Fibroblast of peridontal ligament (primary cell): ENCODE measurements around the gene CYP2B6.
"Not testable (repeated sequence)": the region's sequence is repeated elsewhere in the genome, so short reads cannot be mapped to it uniquely, and the experiment has no call there.

Experiments used
- DNase-seq: peaks from one replicate; pipeline ENCODE4 v3.0.0-alpha.2; 2010; ENCODE audit errors: extremely low read depth

The CYP2B6 gene

DNA sequence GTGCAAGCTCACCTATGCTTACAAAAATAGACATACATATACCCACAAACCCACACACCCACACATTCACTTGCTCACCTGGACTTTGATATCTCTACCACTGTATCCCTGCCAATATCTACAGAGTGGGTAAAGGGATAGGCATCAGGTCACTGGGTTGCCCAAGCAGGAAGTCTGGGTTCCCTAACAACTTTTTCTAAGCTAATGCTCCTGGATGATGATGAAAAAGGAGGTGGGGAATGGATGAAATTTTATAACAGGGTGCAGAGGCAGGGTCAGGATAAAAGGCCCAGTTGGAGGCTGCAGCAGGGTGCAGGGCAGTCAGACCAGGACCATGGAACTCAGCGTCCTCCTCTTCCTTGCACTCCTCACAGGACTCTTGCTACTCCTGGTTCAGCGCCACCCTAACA lies at the start of gene CYP2B6:
TSS of gene CYP2B6 (plus strand) at position 311 of the 410 bp plus-strand sequence. CDS start at position 335, 24 bp downstream.
- DNase-seq = no peak

DNA sequence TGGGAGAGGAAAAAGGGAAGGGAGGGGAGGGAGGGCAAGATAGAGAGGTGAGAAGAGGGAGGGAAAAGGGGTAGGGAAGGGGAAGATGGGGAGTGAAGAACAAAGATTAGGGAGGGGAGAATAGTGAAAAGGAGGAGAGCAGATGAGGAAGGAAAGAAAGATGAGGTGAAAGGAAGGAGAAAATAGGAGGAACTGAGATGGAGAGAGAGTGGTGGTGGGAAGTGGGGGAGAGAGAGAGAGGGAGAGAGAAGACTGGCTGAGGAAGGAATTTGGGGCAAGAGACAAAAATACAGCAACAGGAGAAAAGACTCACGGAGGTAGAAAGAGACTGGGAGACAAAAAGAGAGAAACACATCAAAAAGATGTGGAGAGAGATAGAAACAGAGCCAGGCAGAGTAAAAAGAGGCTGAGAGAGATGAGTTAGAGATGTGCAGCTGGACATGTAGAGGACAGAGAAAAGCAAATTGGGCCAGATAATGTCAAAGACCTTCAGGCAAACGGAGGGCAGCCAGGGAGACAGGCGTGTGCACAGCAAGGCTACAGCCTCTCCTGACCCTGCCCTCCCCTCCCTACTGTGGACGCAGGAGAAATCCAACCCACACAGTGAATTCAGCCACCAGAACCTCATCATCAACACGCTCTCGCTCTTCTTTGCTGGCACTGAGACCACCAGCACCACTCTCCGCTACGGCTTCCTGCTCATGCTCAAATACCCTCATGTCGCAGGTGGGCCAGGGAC lies 49.4 kb upstream of the CYP2B6 start:
- no peak for DNase-seq

DNA sequence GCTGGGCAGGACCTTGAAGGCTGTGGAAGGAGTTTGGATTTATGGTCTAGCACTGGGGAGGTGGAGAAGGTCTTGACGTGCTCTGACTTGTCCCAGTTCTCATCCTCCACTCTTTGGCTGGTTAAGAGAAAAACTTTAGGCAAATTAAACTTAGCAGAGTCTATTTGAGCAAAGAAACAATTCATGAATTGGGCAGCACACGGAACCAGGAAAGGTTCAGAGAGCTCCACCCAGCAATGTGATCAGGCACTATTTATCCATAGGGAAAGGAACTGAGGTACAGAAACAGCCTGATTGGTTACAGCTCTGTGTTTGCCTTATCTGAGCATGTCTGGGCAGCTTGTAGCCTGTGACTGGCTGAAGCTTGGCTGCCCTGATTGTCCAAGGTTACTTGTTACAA lies 45.4 kb upstream of the CYP2B6 start:
- no peak for DNase-seq

DNA sequence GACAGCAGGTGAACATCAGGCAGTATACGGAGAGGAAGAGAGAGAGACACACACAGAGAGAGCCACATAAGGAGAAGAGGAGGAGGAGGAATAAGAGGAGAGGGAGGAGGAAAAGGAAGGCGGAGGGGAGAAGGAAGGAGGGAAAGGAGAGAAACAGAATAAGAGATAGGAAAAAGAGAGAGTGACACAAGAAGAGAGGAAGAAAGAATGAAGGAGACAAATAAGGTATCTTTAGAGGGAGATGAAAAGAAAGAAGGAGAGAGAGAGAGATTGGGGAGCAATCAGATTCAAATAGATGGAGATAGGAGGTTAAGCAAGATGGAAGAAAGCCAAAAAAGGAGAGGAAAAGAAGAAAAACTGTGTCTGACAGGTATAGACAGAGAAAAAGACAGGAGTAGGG lies 44.0 kb upstream of the CYP2B6 start:
- DNase-seq = no peak

DNA sequence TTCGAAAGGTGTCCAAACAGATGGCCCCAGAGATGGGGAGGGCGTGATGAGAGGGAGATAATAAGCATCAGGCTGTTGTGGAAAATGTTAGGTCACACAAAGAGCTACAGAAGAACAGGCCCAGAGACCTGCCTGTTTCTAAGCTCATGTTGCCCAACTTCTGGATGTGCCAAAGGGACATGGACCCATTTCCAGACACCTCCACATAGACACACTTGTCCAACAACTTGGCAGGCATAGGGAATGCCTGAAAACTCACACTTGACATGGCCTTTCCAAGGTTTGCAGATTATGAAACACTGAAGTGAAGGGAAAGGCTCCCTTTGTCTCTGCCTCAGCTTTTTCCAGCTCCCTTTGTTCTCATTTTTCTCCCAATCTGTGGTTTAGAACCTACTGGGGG lies 43.5 kb upstream of the CYP2B6 start:
- DNase-seq = no peak

DNA sequence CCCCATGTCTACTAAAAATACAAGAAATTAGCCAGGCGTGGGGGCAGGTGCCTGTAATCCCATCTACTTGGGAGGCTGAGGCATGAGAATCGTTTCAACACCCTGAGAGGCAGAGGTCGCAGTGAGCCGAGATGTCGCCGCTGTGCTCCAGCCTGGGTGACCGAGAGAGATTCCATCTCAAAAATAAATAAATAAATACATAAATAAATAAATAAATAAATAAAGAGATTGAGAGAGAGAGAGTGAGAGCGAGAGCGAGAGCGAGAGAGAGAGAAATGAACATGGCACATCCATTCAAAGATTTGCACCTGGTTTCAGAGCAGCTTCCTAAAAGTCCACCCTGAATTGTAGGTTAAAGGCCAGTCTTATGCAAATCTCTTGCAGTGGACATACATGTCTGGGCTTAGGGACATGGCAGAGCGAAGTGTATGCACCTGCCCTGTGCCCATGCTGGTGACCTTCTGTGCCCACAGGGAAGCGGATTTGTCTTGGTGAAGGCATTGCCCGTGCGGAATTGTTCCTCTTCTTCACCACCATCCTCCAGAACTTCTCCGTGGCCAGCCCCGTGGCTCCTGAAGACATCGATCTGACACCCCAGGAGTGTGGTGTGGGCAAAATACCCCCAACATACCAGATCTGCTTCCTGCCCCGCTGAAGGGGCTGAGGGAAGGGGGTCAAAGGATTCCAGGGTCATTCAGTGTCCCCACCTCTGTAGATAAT lies 42.3 kb upstream of the CYP2B6 start:
- DNase-seq = no peak

DNA sequence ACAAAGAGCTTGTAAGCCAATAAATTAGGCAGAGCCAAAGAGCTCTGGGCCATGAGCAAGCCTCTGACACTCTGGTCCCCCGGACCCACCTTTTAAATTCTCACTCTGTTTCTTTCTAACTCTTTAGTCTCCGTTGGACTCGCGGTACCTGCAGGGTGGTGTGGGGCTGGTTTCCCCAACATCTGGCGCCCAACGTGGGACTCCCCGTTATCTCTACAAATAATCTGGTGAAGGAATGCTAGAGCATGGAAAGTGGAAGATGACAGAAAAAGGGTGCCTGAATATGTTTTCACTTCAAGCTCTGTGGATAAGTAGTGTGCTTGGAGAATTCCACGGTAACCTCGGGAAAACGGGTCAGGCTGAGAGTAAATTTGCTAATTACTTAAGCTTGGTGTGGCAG lies 36.5 kb upstream of the CYP2B6 start:
- DNase-seq = no peak

DNA sequence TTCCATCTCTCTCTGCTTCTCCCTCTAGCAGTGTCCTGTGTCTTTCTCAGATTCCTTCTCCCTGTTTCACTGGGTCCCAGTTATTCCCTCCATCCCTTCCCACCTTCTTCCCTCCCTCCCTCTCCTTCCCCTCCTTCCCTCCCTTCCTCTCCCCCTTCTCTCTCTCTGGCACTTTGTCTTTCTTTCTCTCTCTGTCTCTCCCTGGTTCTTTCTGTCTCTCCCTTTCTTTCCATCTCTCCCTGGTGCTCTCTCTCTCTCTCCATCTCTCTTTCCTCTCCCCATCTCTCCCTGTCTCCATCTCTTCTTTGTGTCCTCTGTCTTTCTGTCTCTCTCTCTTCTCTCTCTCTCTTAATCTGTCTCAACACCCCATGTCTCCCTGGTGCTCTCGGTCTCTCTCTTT lies 31.7 kb upstream of the CYP2B6 start:
- DNase-seq = no peak

DNA sequence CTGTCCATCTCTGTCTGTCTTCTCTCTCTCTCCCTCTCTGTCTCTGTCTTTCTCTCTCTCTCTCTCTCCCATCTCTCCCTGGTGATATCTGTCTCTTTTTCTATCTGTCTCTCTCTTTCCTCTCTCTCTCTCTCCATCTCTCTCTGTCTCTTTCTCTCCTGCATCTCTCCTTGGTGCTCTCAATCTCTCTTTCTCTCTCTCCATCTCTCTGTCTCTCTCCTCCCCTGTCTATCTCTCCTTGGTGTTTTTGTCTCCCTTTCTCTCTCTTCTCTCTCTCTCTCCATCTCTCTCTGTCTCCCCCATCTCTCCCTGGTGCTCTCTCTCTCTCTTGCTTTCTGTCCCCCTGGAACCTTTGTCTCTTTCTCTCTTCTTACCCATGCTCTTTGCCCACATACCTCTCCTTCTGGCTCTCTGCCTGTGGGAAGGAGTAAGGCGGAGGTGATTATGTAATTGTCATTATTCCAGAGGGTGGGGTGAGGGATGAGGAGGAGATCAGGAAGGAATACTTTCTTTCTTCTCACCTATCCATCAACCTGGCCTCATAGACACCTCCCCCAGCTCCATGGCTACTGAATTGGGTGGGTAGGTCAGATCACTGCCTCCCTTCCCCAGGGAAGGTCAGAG lies 30.9 kb upstream of the CYP2B6 start:
- DNase-seq = no peak

DNA sequence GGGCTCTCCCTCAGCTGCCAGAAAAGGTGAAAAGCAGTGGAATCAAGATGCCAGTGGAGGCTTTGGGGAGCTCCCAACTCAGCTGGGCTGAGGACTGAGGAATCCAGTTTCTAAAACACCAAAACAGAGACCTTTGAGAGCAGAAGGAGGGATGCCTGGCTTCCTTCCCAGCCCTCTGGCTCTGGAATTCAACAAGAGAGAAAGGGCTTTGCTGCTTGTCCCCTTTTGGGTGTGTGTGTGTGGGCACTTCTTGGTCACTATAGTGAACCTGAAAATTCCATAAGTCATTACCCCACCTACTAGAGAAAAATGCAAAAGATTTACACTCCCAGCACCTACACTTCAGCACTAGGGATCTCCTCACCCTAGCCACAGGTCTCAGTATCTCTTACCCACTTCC lies 30.3 kb upstream of the CYP2B6 start:
- no peak for DNase-seq

DNA sequence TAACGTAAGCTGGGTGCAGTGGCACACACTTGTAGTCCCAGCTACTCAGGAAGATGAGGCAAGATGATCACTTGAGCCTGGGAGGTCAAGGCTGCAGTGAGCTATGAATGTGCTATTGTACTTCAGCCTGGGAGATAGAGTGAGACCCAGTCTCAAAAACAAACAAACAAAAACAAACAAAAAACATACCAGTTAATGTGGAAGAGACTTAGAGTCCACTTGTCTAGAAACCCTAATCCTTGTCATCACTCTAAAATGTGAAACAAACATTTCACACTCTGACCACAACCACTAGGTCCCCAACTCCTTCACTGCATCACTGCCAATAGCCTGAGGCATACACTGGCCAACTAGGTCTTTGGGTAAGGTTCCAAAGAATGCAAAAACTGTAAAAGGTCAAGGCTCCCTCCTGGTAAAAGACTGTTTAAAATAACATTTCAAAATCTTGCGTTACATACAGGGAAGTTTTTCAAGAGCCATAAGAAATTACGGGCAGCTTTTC lies 28.6 kb upstream of the CYP2B6 start:
- DNase-seq = peak; percentile 13

DNA sequence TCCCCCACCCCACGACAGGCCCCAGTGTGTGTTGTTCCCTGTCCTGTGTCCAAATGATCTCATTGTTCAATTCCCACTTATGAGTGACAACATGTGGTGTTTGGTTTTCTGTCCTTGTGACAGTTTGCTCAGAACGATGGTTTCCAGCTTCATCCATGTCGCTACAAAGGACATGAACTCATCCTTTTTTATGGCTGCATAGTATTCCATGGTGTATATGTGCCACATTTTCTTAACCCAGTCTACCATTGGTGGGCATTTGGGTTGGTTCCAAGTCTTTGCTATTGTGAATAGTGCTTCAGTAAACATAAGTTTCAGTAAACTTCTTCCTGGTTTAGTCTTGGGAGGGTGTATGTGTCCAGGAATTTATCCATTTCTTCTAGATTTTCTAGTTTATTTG lies 26.7 kb upstream of the CYP2B6 start:
- DNase-seq = not testable (repeated sequence)

DNA sequence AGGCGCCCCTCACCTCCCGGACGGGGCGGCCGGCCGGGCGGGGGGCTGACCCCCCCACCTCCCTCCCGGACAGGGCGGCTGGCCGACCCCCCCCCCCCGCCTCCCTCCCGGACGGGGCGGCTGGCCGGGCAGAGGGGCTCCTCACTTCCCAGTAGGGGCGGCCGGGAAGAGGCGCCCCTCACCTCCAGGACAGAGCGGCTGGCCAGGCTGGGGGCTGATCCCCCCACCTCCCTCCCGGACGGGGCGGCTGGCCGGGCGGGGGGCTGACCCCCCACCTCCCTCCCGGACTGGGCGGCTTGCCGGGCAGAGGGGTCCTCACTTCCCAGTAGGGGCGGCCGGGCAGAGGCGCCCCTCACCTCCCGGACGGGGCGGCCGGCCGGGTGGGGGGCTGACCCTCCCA lies 25.7 kb upstream of the CYP2B6 start:
- not testable (repeated sequence) for DNase-seq

DNA sequence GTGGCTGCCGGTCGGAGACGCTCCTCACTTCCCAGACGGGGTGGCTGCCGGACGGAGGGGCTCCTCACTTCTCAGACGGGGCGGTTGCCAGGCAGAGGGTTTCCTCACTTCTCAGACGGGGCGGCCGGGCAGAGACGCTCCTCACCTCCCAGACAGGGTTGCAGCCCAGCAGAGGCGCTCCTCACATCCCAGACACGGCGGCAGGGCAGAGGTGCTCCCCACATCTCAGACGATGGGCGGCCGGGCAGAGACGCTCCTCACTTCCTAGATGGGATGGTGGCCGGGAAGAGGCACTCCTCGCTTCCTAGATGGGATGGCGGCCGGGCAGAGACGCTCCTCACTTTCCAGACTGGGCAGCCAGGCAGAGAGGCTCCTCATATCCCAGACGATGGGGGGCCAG lies 24.5 kb upstream of the CYP2B6 start:
- DNase-seq = not testable (repeated sequence)

DNA sequence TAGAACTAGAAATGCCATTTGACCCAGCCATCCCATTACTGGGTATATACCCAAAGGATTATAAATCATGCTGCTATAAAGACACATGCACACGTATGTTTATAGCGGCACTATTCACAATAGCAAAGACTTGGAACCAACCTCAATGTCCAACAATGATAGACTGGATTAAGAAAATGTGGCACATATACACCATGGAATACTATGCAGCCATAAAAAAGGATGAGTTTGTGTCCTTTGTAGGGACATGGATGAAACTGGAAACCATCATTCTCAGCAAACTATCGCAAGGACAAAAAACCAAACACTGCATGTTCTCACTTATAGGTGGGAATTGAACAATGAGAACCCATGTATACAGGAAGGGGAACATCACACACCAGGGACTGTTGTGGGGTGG lies 23.0 kb upstream of the CYP2B6 start:
- not testable (repeated sequence) for DNase-seq

DNA sequence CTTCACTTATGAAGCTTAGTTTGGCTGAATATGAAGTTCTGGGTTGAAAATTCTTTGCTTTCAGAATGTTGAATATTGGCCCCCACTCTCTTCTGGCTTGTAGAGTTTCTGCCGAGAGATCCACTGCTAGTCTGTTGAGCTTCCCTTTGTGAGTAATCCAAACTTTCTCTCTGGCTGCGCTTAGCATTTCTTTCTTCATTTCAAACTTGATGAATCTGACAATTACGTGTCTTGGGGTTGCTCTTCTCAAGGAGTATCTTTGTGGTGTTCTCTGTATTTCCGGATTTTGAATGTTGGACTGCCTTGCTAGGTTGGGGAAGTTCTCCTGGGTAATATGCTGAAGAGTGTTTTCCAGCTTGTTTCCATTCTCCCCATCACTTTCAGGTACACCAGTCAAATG lies 21.4 kb upstream of the CYP2B6 start:
- DNase-seq = not testable (repeated sequence)

DNA sequence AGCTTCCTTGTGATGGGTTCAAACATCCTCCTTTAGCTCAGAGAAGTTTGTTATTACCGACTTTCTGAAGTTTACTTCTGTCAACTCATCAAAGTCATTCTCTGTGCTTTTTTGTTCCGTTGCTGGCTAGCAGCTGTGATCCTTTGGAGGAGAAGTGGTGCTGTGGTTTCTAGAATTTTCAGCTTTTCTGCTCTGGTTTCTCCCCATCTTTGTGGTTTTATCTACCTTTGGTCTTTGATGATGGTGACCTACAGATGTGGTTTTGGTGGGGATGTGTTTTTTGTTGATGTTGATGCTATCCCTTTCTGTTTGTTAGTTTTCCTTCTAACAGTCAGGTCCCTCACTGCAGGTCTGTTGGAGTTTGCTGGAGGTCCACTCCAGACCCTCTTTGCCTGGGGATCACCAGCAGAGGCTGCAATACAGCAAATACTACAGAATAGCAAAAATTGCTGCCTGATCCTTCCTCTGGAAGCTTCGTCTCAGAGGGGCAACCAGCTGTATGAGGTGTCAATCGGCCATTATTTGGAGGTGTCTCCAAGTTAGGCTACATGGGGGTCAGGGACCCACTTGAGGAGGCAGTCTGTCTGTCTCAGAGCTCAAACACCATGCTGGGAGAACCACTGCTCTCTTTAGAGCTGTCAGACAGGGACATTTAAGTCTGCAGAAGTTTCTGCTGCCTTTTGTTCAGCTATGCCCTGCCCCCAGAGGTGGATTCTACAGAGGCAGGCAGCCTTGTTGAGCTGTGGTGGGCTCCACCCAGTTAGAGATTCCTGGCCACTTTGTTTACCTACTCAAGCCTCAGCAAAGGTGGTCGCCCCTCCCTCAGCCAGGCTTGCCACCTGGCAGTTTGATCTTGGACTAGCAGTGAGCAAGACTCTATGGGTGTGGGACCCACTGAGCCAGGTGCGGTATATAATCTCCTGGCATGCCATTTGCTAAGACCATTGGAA lies 20.4 kb upstream of the CYP2B6 start:
- DNase-seq = not testable (repeated sequence)

DNA sequence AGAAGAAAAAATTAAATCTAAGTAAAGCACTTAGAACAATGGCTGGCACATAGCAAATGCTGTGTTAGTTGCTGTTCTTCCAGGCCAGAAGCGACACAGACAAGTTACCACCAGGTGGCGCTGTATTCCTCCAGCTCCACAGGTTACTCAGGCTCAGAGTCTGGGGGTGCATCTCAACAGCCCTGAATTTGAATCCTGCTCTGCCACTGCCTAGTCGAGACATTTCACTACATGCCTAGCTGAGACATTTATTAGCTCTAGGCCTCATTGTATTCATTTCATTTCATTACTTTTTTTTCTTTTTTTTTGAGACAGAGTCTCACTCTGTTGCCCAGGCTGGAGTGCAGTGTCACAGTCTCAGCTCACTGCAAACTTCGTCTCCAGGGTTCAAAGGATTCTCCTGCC lies 16.4 kb upstream of the CYP2B6 start:
- peak; percentile 79 for DNase-seq

DNA sequence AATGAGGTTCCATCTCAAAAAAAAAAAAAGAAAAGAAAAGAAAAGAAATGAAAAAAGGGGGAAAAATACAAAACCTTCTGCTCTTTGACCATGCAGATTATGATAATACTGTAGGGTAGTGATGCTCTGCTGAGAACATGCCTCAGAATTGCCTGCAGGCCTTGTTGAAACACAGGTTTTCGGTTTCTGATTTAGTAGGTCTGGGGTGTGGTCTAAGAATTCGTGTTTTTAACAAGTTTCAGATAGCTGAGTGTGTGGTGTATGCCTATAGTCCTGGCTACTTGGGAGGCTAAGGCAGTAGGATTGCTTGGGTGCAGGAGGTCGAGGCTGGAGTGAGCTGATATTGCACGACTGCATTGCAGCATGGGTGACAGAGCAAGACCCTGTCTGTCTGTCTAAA lies 14.9 kb upstream of the CYP2B6 start:
- DNase-seq = no peak

DNA sequence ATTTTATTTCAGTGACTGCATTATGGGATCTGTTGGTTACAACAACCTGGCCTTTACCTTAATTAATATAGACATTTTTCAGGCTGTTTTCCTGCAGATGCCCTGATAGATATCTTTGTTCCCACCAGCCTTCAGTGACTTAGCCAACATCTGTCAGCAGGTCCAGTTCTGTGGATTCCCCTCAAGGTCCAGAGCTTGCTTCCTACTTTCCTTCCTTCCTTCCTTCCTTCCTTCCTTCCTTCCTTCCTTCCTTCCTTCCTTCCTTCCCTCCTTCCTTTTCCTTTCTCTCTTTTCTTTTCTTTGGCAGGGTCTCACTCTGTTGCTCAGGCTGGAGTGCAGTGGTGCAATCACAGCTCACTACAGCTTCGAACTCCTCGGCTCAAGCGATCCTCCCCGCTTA lies 14.4 kb upstream of the CYP2B6 start:
- no peak for DNase-seq

DNA sequence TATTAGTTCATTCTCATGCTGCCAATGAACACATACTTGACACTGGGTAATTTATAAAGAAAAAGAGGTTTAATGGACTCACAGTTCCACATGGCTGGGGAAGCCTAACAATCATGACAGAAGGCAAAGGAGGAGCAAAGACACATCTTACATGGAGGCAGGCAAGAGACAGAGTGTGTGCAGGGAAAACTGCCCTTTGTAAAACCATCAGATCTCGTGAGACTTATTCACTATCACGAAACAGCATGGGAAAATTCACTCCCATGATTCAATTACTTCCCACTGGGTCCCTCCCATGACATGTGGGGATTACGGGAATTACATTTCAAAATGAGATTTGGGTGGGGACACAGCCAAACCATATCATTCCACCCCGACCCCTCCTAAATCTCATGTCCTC lies 11.3 kb upstream of the CYP2B6 start:
- DNase-seq = not testable (repeated sequence)
